ENCODE data around the gene BACH2.
"Not testable (repeated sequence)": the region's sequence is repeated elsewhere in the genome, so short reads cannot be mapped to it uniquely, and the experiment has no call there.

Gene BACH2

GRCh38 chr6:90151576-90152422 is 144.8 kb downstream of the BACH2 start:
- no peak for DNase-seq (ENCODE audit: low read depth)

GRCh38 chr6:90149280-90149679 is 147.4 kb downstream of the BACH2 start:
- no peak for DNase-seq (ENCODE audit: low read depth)

GRCh38 chr6:90148867-90149266 is 147.8 kb downstream of the BACH2 start:
- DNase-seq (ENCODE audit: low read depth) = no peak

GRCh38 chr6:90146921-90147649 is 149.6 kb downstream of the BACH2 start:
- DNase-seq (ENCODE audit: low read depth) = no peak

GRCh38 chr6:90146024-90146423 is 150.6 kb downstream of the BACH2 start:
- no peak for DNase-seq (ENCODE audit: low read depth)

- no peak for DNase-seq (ENCODE audit: low read depth)
Observed at GRCh38 chr6:90144928-90145555, 151.6 kb downstream of the BACH2 start.

- no peak for DNase-seq (ENCODE audit: low read depth)
Observed at GRCh38 chr6:90144396-90144795, 152.2 kb downstream of the BACH2 start.

GRCh38 chr6:90140683-90141082 is 156.0 kb downstream of the BACH2 start:
- DNase-seq (ENCODE audit: low read depth) = no peak

GRCh38 chr6:90139272-90139817 is 157.3 kb downstream of the BACH2 start:
- no peak for DNase-seq (ENCODE audit: low read depth)

- no peak for DNase-seq (ENCODE audit: low read depth)
Observed at GRCh38 chr6:90136837-90137568, 159.6 kb downstream of the BACH2 start.

GRCh38 chr6:90136176-90136575 is 160.5 kb downstream of the BACH2 start:
- no peak for DNase-seq (ENCODE audit: low read depth)

- no peak for DNase-seq (ENCODE audit: low read depth)
Observed at GRCh38 chr6:90135667-90136066, 161.0 kb downstream of the BACH2 start.

GRCh38 chr6:90133664-90134063 is 163.0 kb downstream of the BACH2 start:
- DNase-seq (ENCODE audit: low read depth) = not testable (repeated sequence)

GRCh38 chr6:90131614-90132423 is 164.8 kb downstream of the BACH2 start:
- DNase-seq (ENCODE audit: low read depth) = no peak

- no peak for DNase-seq (ENCODE audit: low read depth)
Observed at GRCh38 chr6:90131125-90131524, 165.5 kb downstream of the BACH2 start.

- DNase-seq (ENCODE audit: low read depth) = not testable (repeated sequence)
Observed at GRCh38 chr6:90128687-90129086, 168.0 kb downstream of the BACH2 start.

GRCh38 chr6:90127595-90127994 is 169.0 kb downstream of the BACH2 start:
- no peak for DNase-seq (ENCODE audit: low read depth)

- no peak for DNase-seq (ENCODE audit: low read depth)
Observed at GRCh38 chr6:90126839-90127238, 169.8 kb downstream of the BACH2 start.

GRCh38 chr6:90126181-90126580 is 170.5 kb downstream of the BACH2 start:
- DNase-seq (ENCODE audit: low read depth) = no peak

- no peak for DNase-seq (ENCODE audit: low read depth)
Observed at GRCh38 chr6:90124874-90125510, 171.7 kb downstream of the BACH2 start.

- no peak for DNase-seq (ENCODE audit: low read depth)
Observed at GRCh38 chr6:90123831-90124230, 172.8 kb downstream of the BACH2 start.

All from activated T-cell treated with anti-CD3 and anti-CD28 coated beads for 1 hour (primary cell).